HCT116 (cell line): ENCODE data around the gene PLD5.

Experiments
- CBX3 ChIP-seq: IDR thresholded peaks from 2 replicates; pipeline ENCODE4 v1.6.1; 2012; ENCODE audit warnings: low read depth
- CEBPB ChIP-seq: IDR thresholded peaks from 2 replicates; pipeline ENCODE4 v1.6.1; 2012; ENCODE audit warnings: low read depth
- JUND ChIP-seq: IDR thresholded peaks from 2 replicates; pipeline ENCODE4 v1.6.1; 2012
- POLR2AphosphoS5 ChIP-seq: IDR thresholded peaks from 2 replicates; pipeline ENCODE4 v1.6.1; 2011; ENCODE audit warnings: mild to moderate bottlenecking, low read depth, low read length, moderate library complexity
- SP1 ChIP-seq: IDR thresholded peaks from 2 replicates; pipeline ENCODE4 v1.6.1; 2012; ENCODE audit warnings: low read depth
- TF ChIP-seq, protein P1 (sequence below), 3 experiments: fragments of 200-600 bp in 1 of 3; sonication (generic) in 1 of 3; IDR thresholded peaks in 2 of 3; conservative IDR thresholded peaks in 1 of 3; 2 replicates each; pipeline ENCODE4 v1.5.1; 2012 to 2017; ENCODE audit warnings: low read depth in 2 of 3, low read length in 2 of 3, antibody characterized with exemption in 1 of 3, borderline replicate concordance in 1 of 3, control low read depth in 1 of 3, mild to moderate bottlenecking in 1 of 3, mixed read lengths in 1 of 3, mixed run types in 1 of 3, moderate library complexity in 1 of 3; ENCODE audit not compliant: insufficient read depth in 1 of 3

DNA sequence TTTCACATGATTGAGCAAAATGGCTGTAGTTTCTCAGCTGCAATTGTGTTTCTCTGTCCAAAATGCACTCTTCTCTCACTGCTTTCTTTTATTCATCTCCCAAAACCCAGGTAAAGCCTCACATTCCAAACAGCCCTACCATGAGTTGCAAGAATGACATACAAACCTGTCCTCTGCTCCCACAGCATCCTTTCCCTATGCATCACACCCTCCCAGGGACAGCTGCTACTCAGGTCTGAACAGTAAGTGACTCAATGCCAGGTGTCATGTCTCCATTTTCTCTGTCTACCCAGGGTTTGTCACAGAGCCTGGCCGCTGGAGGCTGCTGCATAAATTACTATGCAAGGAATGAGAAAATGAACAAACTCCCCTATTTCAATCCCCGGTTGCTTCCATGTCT is 118.5 kb downstream of the PLD5 start:
- TF ChIP-seq CBX3 (no peak), JUND (no peak), CEBPB (no peak), POLR2AphosphoS5 (no peak), SP1 (no peak)
- TF ChIP-seq, protein P1, sequence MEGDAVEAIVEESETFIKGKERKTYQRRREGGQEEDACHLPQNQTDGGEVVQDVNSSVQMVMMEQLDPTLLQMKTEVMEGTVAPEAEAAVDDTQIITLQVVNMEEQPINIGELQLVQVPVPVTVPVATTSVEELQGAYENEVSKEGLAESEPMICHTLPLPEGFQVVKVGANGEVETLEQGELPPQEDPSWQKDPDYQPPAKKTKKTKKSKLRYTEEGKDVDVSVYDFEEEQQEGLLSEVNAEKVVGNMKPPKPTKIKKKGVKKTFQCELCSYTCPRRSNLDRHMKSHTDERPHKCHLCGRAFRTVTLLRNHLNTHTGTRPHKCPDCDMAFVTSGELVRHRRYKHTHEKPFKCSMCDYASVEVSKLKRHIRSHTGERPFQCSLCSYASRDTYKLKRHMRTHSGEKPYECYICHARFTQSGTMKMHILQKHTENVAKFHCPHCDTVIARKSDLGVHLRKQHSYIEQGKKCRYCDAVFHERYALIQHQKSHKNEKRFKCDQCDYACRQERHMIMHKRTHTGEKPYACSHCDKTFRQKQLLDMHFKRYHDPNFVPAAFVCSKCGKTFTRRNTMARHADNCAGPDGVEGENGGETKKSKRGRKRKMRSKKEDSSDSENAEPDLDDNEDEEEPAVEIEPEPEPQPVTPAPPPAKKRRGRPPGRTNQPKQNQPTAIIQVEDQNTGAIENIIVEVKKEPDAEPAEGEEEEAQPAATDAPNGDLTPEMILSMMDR (IDR thresholded peaks at IDR 0.05 in 2 of 3, conservative IDR thresholded peaks at IDR 0.05 in 1 of 3; ENCODE audit: borderline replicate concordance in 1 of 3, insufficient read depth in 1 of 3, low read depth in 2 of 3, low read length in 2 of 3): no peak
